ENCODE results near the gene CITED4.

DNA sequence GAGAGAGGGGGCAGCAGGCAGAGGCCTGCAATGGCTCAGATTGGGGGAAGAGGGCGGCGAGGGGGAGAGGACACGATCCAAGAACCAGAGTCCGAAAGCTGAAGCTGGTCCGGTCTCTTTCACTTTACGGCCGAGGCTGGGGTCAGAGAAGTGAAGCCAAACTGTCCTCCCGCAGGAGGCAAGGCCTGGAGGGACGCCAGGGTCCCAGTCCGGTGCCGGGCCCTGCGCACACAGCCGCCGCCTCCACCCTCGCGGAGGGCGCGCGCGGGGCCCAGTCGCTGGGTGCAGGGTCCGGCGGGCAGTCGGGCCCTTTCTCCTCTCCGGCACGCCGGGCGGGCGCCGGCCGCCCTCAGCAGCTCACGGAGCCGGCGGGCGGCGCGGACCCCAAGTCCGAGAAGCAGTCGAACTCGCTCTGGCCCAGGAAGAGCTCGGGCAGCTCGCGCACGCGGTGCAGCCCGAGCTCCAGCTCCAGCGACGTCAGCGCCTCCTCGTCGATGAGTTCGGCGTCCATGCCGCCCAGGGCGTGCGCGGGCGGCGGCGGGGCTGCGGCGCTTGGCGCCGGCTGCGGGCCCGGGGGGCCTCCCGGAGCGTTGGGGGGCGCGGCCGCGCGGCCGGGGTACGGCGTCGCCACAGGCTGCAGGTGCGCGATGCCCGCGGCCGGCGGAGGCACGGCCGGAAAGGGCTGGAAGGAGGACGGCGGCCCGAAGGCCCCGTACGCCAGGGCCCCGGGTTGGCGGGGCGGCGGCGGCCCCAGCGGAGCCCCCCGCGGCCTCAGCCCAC, 749 bp downstream of the CITED4 start:
- TF ChIP-seq, protein P1, sequence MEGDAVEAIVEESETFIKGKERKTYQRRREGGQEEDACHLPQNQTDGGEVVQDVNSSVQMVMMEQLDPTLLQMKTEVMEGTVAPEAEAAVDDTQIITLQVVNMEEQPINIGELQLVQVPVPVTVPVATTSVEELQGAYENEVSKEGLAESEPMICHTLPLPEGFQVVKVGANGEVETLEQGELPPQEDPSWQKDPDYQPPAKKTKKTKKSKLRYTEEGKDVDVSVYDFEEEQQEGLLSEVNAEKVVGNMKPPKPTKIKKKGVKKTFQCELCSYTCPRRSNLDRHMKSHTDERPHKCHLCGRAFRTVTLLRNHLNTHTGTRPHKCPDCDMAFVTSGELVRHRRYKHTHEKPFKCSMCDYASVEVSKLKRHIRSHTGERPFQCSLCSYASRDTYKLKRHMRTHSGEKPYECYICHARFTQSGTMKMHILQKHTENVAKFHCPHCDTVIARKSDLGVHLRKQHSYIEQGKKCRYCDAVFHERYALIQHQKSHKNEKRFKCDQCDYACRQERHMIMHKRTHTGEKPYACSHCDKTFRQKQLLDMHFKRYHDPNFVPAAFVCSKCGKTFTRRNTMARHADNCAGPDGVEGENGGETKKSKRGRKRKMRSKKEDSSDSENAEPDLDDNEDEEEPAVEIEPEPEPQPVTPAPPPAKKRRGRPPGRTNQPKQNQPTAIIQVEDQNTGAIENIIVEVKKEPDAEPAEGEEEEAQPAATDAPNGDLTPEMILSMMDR (conservative IDR thresholded peaks at IDR 0.05; ENCODE audit: low read length) = no peak
- no peak for TF ChIP-seq EZH2phosphoT487 (IDR thresholded peaks at IDR 0.05; ENCODE audit: borderline replicate concordance, low read depth, low read length)
